Erythroblast (primary cell): Measurements from ENCODE around the gene GRB14.

Source experiments
- GATA1 ChIP-seq: IDR thresholded peaks from 2 replicates; pipeline ENCODE4 v1.6.1; 2011; ENCODE audit warnings: low read depth, mild to moderate bottlenecking, control low read depth, low read length, moderate library complexity
- POLR2A ChIP-seq: IDR thresholded peaks from 2 replicates; pipeline ENCODE4 v1.6.1; 2011; ENCODE audit warnings: mild to moderate bottlenecking, low read length

GRCh38 chr2:164661349-164661748 is 40.1 kb upstream of the GRB14 start:
- TF ChIP-seq POLR2A = no peak
- TF ChIP-seq GATA1 = no peak
